AG04449 (cell line): ENCODE results near the gene CLBA1.
A peak's percentile ranks its signal among the peaks of the same experiment; 100 is the strongest.

Experiments
- CTCF ChIA-PET: fragments of 350-600 bp; formaldehyde crosslinking; extraction: SDS; loops from one replicate; lab custom pipeline; 2021; ENCODE audit warnings: antibody characterized with exemption; lab: Yijun Ruan, JAX
- POLR2A ChIA-PET: fragments of 400-600, 350-600 bp; formaldehyde crosslinking; extraction: SDS; loops from one replicate; lab custom pipeline; 2020; ENCODE audit warnings: antibody characterized with exemption, inconsistent platforms; lab: Yijun Ruan, JAX
- DNase-seq: peaks from one replicate; pipeline ENCODE4 v3.0.0-alpha.2; 2010; ENCODE audit warnings: low read depth, low spot score
- H3K4me3 ChIP-seq: 2 replicates; pipeline ENCODE4 v1.5.1; 2011; ENCODE audit warnings: low read depth, mild to moderate bottlenecking, control low read depth, low read length
- TF ChIP-seq, protein P1 (sequence below): IDR thresholded peaks from one replicate; pipeline ENCODE4 v1.5.1; 2011; ENCODE audit warnings: mild to moderate bottlenecking, moderate library complexity, low read length, control low read depth, inconsistent platforms; ENCODE audit not compliant: insufficient read depth; ENCODE audit errors: missing control alignments

The CLBA1 gene

GRCh38 chr14:105015242-105015641 is 29.7 kb downstream of the CLBA1 start:
- no peak overlapping the region for H3K4me3 ChIP-seq
- no peak for DNase-seq
- ChIA-PET CTCF (interaction anchor here (1.1 to 2.6 kb wide), 2 partner anchors 31 kb away, joined by 4 to 14 read pairs; no protein-coding TSS in a partner anchor), POLR2A (no interaction called here)
- TF ChIP-seq, protein P1, sequence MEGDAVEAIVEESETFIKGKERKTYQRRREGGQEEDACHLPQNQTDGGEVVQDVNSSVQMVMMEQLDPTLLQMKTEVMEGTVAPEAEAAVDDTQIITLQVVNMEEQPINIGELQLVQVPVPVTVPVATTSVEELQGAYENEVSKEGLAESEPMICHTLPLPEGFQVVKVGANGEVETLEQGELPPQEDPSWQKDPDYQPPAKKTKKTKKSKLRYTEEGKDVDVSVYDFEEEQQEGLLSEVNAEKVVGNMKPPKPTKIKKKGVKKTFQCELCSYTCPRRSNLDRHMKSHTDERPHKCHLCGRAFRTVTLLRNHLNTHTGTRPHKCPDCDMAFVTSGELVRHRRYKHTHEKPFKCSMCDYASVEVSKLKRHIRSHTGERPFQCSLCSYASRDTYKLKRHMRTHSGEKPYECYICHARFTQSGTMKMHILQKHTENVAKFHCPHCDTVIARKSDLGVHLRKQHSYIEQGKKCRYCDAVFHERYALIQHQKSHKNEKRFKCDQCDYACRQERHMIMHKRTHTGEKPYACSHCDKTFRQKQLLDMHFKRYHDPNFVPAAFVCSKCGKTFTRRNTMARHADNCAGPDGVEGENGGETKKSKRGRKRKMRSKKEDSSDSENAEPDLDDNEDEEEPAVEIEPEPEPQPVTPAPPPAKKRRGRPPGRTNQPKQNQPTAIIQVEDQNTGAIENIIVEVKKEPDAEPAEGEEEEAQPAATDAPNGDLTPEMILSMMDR: no peak

DNA sequence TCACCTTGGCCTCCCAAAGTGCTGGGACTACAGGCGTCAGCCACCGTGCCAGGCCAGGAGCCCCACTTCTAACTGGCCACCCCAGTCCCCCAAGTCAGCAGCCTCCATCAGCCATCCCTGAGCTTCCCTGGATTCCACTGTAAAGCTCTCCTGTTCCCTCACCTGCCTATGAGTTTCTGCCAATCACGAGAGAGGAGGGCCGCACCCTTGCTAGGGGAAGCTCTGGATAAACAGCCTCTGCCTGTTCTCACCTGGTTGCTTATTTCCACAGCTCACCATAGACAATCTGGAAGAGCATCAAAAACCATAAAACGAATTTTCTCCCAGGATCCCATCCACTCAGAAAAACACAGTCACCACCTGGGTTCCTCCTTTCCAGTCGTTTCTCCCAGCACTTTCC is 30.3 kb downstream of the CLBA1 start:
- POLR2A ChIA-PET: no interaction called here
- TF ChIP-seq, protein P1: no peak
- H3K4me3 ChIP-seq: no peak overlapping the region
- CTCF ChIA-PET: interaction anchor here (1.1 to 6.2 kb wide), 2 partner anchors 30 to 40 kb away, joined by 4 to 31 read pairs; no protein-coding TSS in a partner anchor
- no peak for DNase-seq

DNA sequence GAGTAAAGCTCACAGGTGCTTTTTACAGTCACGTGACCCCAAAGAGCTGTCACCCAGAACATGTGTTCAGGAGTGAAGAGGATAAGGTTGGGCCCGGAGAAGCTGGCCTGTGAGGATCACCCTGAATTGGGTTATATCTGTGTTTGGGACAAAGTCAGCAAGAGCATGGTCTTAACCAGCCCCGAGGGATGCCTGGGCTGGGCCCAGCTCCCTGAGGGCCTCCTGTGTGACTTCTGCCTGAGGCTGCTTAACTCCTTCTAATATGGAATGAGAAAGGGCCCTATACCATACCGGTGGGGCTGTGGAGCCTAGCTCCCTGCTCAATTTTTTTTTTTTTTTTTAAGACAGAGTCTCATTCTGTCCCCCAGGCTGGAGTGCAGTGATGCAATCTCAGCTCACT is 32.8 kb downstream of the CLBA1 start:
- TF ChIP-seq, protein P1: no peak

DNA sequence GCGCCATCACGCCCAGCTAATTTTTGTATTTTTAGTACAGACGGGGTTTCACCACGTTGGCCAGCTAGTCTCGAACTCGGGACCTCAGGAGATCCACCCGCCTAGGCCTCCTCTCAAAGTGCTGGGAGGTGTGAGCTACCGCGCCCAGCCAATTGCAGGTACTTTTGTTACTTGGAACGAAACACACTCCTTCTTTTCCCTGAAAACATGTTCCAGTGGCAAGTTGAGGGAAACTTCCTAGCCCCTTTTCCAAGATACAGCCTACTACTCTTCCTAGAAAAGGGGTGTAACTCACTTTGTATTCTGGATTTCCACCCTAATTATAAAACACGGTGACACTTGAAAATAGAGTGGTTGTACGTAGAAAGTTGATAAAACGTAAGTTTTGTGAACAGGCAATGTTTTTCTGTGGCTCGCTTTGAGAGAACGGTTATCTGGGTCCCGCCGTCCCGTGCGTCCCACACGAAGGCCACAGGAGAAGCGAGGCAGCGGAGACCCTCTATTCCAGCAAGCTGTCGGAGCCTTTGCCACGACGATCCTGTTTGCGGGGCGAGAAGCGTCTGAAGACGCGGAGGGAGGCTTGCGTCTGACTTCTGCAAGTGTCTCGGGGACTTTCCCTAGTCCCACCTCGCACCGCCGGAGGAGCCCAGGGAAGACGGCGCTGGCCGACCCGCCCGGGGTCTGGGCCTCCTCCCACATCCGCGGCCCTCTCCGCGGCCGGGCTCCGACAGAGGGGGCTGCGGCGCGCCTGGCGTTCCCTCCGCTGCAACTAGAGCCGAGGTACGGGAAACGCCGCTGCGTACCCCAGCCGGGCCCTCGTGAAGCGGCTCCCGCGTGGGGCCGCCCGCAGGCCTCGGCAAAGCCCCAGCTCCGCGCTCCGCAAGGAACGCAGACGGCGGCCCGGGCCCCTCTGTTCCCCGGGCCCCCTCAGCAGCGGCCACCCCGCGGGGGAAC is 34.5 kb downstream of the CLBA1 start:
- ChIA-PET POLR2A (interaction anchor here (0.7 to 1.6 kb wide), 3 partner anchors 36 to 460 kb away, joined by 3 to 10 read pairs (median 3); no protein-coding TSS in a partner anchor), CTCF (interaction anchor here (0.7 to 6.2 kb wide), 11 partner anchors 9 to 121 kb away, joined by 3 to 31 read pairs (median 4); no protein-coding TSS in a partner anchor)
- TF ChIP-seq, protein P1: no peak
- peak overlapping the region; percentile 75 for H3K4me3 ChIP-seq
- DNase-seq: no peak

More for the DNA sequence above, 32.8 kb downstream of the CLBA1 start:
- no peak for DNase-seq
- CTCF ChIA-PET: interaction anchor here (1.3 to 6.2 kb wide), 5 partner anchors 28 to 122 kb away, joined by 4 to 31 read pairs (median 6); no protein-coding TSS in a partner anchor
- no peak overlapping the region; the same call in 1 of the 2 replicates for H3K4me3 ChIP-seq
- POLR2A ChIA-PET: no interaction called here

- DNase-seq: no peak
- TF ChIP-seq, protein P1: no peak
- CTCF ChIA-PET: interaction anchor here (0.9 to 6.2 kb wide), 7 partner anchors 8 to 122 kb away, joined by 3 to 31 read pairs (median 4); no protein-coding TSS in a partner anchor
- peak within 1 kb of the TSS; percentile 77 for H3K4me3 ChIP-seq
- POLR2A ChIA-PET: interaction anchor here (0.7 to 1.6 kb wide), 4 partner anchors 25 to 460 kb away, joined by 3 to 10 read pairs (median 4); no protein-coding TSS in a partner anchor
Observed at GRCh38 chr14:105020815-105021655, 35.4 kb downstream of the CLBA1 start, which contains the start of gene CDCA4. TSS of gene CDCA4 (minus strand) at chr14:105021083. CDS start at chr14:105011929, 9,154 bp downstream.
